Nephron (organoid): ENCODE results near the gene BRD7.

Experiments used
- H3K27ac Mint-ChIP-seq, 3 experiments: 2 replicates each; pipeline ENCODE4 v1.8.0; 2020; ENCODE audit warnings: mixed read lengths in 3 of 3, mild to moderate bottlenecking in 2 of 3, moderate library complexity in 1 of 3
- H3K27me3 Mint-ChIP-seq: 2 replicates; pipeline ENCODE4 v1.8.0; 2021; ENCODE audit warnings: low read depth, mild to moderate bottlenecking, moderate library complexity, mixed read lengths
- H3K36me3 Mint-ChIP-seq: 2 replicates; pipeline ENCODE4 v1.8.0; 2020; ENCODE audit warnings: low read depth, mixed read lengths
- H3K4me1 Mint-ChIP-seq: 2 replicates; pipeline ENCODE4 v1.8.0; 2020; ENCODE audit warnings: mixed read lengths
- H3K4me3 Mint-ChIP-seq, 3 experiments: 2 replicates each; pipeline ENCODE4 v1.8.0; 2020; ENCODE audit warnings: mild to moderate bottlenecking in 3 of 3, mixed read lengths in 3 of 3, moderate library complexity in 2 of 3
- H3K9me3 Mint-ChIP-seq: 2 replicates; pipeline ENCODE4 v1.8.0; 2020; ENCODE audit warnings: mixed read lengths
- TF ChIP-seq, protein P1 (sequence below), 3 experiments: fragments of 200-600 bp; sonication (generic); IDR thresholded peaks; one replicate each; pipeline ENCODE4 v1.5.0; 2021; ENCODE audit warnings: antibody characterized with exemption in 3 of 3; ENCODE audit not compliant: unreplicated experiment in 3 of 3

Gene BRD7

DNA sequence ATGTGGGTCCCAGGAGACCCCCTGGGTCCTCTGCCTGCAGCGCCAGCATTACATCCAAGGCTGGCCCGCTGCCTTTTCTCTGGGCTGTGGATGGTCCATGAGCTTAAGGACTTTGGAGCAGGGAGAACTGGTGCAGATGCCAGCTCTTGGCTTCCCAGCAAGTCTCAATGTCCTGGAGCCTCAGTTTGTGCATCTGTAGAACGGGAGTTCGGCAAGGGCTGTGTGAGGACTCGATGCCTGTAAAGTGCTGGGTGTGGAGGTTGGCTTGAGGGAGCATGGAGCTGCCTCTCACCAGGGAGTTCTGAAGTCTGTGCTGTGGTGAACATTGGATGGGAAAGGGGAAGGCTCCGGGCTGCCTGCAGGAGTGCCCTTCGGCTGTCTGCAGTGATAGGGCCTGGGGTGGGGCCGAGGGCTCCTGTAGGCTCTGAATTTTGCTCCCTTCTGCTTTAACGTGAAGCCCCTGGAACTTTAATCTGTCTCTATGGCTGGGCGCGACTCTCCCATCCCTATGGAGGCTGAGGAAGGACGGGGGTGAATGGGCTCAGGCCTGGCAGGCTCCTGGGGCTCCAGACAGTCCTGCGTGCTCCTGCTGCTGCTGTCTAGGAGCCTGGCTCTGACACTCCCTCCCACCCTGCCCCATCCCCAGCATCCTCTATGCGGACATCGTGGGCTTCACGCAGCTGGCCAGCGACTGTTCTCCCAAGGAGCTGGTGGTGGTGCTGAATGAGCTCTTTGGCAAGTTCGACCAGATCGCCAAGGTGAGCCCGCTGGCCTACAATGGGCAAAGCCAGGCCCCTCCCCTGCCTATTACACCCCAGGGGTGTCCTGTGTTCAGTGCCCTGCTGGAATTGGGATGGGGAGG, 74.6 kb downstream of the BRD7 start:
- Mint-ChIP-seq H3K9me3 (no peaks in the 10 kb centered on the region), H3K4me1 (no peaks in the 10 kb centered on the region), H3K4me3 (no peak overlapping the region), H3K27ac (no peak overlapping the region), H3K27me3 (peaks cover 11% of the 10 kb centered on the region), H3K36me3 (no peaks in the 10 kb centered on the region)
- TF ChIP-seq, protein P1, sequence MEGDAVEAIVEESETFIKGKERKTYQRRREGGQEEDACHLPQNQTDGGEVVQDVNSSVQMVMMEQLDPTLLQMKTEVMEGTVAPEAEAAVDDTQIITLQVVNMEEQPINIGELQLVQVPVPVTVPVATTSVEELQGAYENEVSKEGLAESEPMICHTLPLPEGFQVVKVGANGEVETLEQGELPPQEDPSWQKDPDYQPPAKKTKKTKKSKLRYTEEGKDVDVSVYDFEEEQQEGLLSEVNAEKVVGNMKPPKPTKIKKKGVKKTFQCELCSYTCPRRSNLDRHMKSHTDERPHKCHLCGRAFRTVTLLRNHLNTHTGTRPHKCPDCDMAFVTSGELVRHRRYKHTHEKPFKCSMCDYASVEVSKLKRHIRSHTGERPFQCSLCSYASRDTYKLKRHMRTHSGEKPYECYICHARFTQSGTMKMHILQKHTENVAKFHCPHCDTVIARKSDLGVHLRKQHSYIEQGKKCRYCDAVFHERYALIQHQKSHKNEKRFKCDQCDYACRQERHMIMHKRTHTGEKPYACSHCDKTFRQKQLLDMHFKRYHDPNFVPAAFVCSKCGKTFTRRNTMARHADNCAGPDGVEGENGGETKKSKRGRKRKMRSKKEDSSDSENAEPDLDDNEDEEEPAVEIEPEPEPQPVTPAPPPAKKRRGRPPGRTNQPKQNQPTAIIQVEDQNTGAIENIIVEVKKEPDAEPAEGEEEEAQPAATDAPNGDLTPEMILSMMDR (IDR thresholded peaks at IDR 0.05; ENCODE audit: unreplicated experiment in 3 of 3) = no peak

DNA sequence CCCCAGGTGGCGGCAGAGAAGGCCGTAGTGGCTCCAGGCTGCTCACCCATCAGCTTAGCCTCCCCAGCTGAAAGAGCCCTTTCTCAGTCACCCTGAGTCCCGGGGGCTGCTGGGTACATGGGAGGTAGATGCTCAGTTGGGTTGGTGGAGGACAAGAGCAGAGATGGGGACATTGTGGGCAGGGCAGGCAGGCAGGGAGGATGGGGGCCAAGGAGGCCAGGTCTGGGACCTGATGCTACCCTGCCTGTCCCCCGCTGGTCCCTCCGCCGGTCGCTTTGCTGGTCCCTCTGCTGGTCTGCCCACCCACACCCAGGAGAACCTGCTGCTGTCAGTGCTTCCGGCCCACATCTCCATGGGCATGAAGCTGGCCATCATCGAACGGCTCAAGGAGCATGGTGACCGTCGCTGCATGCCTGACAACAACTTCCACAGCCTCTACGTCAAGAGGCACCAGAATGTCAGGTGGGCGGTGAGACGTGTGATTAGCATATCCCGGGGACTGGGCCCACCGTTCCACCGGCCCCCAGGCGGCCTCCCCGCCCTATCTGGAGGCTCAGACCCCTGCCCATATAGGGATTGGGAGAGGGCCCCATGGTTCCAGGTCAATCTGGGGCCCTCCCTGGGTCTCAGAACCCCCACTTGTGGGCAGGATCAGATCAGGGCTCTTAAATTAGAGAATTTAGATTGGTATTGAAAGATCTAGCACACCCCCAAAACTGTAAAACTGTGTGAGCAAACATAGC, 75.6 kb downstream of the BRD7 start:
- Mint-ChIP-seq H3K9me3 (no peaks in the 10 kb centered on the region), H3K36me3 (no peaks in the 10 kb centered on the region), H3K27me3 (peaks cover 10% of the 10 kb centered on the region), H3K27ac (no peak overlapping the region), H3K4me1 (no peaks in the 10 kb centered on the region), H3K4me3 (no peak overlapping the region)
- TF ChIP-seq, protein P1 (IDR thresholded peaks at IDR 0.05; ENCODE audit: unreplicated experiment in 3 of 3) = no peak

DNA sequence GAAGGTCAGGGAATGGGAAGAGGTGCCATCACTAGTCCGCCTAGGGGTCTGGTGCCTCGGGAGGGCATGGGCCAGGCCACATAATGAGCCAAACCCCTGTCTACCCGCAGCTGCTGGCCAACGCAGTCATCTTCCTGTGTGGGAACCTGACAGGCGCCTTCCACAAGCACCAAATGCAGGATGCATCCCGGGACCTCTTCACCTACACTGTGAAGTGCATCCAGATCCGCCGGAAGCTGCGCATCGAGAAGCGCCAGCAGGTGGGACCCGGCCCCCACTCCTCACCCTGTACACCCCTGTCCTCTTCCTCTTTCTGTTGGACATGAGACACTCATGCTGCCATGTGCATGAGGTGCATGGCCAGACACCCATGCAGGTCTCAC, 76.2 kb downstream of the BRD7 start:
- no peak overlapping the region for H3K27ac Mint-ChIP-seq
- H3K9me3 Mint-ChIP-seq = no peaks in the 10 kb centered on the region
- no peaks in the 10 kb centered on the region for H3K4me1 Mint-ChIP-seq
- no peaks in the 10 kb centered on the region for H3K36me3 Mint-ChIP-seq
- H3K27me3 Mint-ChIP-seq = peaks cover 7% of the 10 kb centered on the region
- no peak overlapping the region for H3K4me3 Mint-ChIP-seq
- TF ChIP-seq, protein P1 (IDR thresholded peaks at IDR 0.05; ENCODE audit: unreplicated experiment in 3 of 3) = no peak

DNA sequence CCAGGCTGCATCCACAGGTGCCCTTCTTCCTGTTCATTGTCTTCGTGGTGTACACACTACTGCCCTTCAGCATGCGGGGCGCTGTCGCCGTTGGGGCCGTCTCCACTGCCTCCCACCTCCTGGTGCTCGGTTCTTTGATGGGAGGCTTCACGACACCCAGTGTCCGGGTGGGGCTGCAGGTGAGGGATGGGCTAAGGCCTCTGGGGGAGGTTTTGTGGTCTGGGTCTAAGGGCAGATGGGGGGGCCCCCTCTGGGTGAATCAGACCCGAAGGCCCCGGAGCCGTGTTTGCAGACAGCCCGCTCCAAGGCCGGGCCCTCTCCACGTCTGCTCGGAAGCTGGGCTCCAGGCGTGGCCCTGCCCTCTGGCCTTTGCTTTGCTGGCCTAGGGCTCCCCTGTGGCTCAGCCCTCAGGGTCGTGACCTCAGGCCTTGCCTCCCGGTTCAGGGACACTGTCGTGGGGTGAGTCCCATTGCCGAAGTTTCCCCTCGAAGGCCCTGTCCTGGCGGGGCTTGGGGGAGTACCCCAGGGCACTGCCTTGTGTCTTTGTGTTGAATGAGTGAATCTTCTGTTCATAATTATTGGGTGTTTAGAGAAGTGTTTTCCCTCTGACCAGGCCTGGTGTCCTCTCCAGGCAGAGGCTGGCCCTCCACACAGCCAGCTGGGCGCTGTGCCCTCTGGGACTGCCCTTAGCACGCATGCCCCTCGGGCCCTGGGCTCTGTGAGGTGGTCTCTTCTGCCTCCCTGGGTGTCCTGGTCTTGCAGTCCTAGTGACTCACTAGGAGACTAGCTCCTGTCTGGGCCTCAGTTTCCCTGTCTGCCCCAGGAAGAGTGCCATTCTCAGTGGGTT, 76.8 kb downstream of the BRD7 start:
- TF ChIP-seq, protein P1 (IDR thresholded peaks at IDR 0.05; ENCODE audit: unreplicated experiment in 3 of 3) = no peak
- Mint-ChIP-seq H3K27me3 (peaks cover 7% of the 10 kb centered on the region), H3K27ac (no peak overlapping the region), H3K9me3 (no peaks in the 10 kb centered on the region), H3K4me1 (no peaks in the 10 kb centered on the region), H3K36me3 (no peaks in the 10 kb centered on the region), H3K4me3 (no peak overlapping the region)

DNA sequence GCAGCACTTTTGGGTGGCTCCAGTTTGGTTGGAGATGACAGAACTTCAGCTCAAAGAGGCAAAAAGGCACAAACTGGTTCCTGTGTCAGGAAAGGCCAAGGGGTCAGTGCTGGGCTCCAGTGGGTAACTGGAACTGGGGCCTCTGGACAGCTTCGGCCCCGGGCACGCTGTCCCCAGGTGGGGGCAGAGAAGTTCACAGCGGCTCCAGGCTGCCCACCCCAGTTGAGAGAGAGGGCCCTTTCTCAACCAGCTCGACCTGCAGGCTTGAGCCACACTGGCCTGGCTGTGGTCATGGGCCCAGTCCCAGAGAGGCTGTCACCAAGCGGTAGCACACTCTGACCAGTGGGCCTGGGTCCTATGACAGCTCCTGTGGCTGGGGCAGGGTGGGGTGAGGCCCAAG, 77.9 kb downstream of the BRD7 start:
- Mint-ChIP-seq H3K4me1 (no peaks in the 10 kb centered on the region), H3K27ac (no peak overlapping the region), H3K36me3 (no peaks in the 10 kb centered on the region), H3K27me3 (peaks cover 7% of the 10 kb centered on the region), H3K9me3 (no peaks in the 10 kb centered on the region), H3K4me3 (no peak overlapping the region)
- TF ChIP-seq, protein P1 (IDR thresholded peaks at IDR 0.05; ENCODE audit: unreplicated experiment in 3 of 3) = no peak
